Loucy (cell line): ENCODE measurements around the gene TAF4.

Source experiments
- EZH2phosphoT487 ChIP-seq: fragments of 200-600 bp; IDR thresholded peaks from 2 replicates; pipeline ENCODE4 v1.6.1; 2018; ENCODE audit warnings: antibody characterized with exemption, mild to moderate bottlenecking, moderate library complexity, borderline replicate concordance
- TF ChIP-seq, protein P1 (sequence below): fragments of 200-600 bp; sonication (generic); conservative IDR thresholded peaks from 2 replicates; pipeline ENCODE4 v1.5.1; 2014; ENCODE audit warnings: mild to moderate bottlenecking, antibody characterized with exemption, low read length

GRCh38 chr20:62039738-62040137 is 25.9 kb downstream of the TAF4 start:
- TF ChIP-seq, protein P1, sequence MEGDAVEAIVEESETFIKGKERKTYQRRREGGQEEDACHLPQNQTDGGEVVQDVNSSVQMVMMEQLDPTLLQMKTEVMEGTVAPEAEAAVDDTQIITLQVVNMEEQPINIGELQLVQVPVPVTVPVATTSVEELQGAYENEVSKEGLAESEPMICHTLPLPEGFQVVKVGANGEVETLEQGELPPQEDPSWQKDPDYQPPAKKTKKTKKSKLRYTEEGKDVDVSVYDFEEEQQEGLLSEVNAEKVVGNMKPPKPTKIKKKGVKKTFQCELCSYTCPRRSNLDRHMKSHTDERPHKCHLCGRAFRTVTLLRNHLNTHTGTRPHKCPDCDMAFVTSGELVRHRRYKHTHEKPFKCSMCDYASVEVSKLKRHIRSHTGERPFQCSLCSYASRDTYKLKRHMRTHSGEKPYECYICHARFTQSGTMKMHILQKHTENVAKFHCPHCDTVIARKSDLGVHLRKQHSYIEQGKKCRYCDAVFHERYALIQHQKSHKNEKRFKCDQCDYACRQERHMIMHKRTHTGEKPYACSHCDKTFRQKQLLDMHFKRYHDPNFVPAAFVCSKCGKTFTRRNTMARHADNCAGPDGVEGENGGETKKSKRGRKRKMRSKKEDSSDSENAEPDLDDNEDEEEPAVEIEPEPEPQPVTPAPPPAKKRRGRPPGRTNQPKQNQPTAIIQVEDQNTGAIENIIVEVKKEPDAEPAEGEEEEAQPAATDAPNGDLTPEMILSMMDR, result no peak
- no peak for TF ChIP-seq EZH2phosphoT487
